Effector memory CD4-positive, alpha-beta T cell (primary cell): ENCODE data around the gene PCDHA1.

Experiments used
- DNase-seq, 3 donors: peaks; one replicate each; pipeline ENCODE4 v3.0.0-alpha.2; 2020
- H3K27ac ChIP-seq: 2 replicates; pipeline ENCODE4 v1.7.0; 2013; ENCODE audit warnings: mild to moderate bottlenecking, low read length, moderate library complexity; ENCODE audit not compliant: insufficient read depth, poor library complexity, severe bottlenecking
- H3K27me3 ChIP-seq: replicated peaks from 2 replicates; pipeline ENCODE4 v1.7.0; 2013; ENCODE audit warnings: mild to moderate bottlenecking, low read length; ENCODE audit not compliant: insufficient read depth, control insufficient read depth, poor library complexity, severe bottlenecking
- H3K36me3 ChIP-seq: 2 replicates; pipeline ENCODE4 v1.7.0; 2013; ENCODE audit warnings: mild to moderate bottlenecking, low read length, moderate library complexity; ENCODE audit not compliant: control insufficient read depth, insufficient read depth
- H3K4me1 ChIP-seq: 2 replicates; pipeline ENCODE4 v1.7.0; 2013; ENCODE audit warnings: low read length, mild to moderate bottlenecking; ENCODE audit not compliant: control insufficient read depth, insufficient read depth, poor library complexity, severe bottlenecking
- H3K4me3 ChIP-seq: 2 replicates; pipeline ENCODE4 v1.7.0; 2013; ENCODE audit warnings: low read length, low read depth, mild to moderate bottlenecking; ENCODE audit not compliant: insufficient read depth, poor library complexity, severe bottlenecking
- H3K9me3 ChIP-seq: 2 replicates; pipeline ENCODE4 v1.7.0; 2013; ENCODE audit warnings: mild to moderate bottlenecking, low read length, moderate library complexity; ENCODE audit not compliant: control insufficient read depth

PCDHA1 gene

DNA sequence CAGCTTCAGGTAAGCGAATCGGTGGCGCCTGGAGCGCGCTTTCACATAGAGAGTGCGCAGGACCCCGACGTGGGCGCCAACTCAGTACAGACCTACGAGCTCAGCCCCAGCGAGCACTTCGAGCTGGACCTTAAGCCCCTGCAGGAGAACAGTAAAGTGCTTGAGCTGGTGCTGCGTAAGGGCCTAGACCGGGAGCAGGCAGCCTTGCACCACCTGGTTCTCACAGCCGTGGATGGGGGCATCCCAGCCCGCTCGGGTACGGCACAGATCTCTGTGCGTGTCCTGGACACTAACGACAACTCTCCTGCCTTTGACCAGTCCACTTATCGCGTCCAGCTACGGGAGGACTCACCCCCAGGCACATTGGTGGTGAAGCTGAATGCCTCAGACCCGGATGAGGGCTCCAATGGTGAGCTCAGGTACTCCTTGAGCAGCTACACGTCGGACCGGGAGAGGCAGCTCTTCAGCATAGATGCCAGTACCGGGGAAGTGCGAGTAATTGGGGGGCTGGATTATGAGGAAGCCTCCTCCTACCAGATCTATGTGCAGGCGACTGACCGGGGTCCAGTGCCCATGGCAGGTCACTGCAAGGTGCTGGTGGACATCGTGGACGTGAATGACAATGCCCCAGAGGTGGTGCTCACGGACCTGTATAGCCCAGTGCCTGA is 181.4 kb downstream of the PCDHA1 start:
- no peaks in the 10 kb centered on the region for H3K9me3 ChIP-seq
- no peaks in the 10 kb centered on the region for H3K36me3 ChIP-seq
- no peak for DNase-seq
- H3K27ac ChIP-seq = no peak overlapping the region
- peaks cover 2% of the 10 kb centered on the region for H3K27me3 ChIP-seq
- H3K4me1 ChIP-seq = no peaks in the 10 kb centered on the region
- H3K4me3 ChIP-seq = no peak overlapping the region

DNA sequence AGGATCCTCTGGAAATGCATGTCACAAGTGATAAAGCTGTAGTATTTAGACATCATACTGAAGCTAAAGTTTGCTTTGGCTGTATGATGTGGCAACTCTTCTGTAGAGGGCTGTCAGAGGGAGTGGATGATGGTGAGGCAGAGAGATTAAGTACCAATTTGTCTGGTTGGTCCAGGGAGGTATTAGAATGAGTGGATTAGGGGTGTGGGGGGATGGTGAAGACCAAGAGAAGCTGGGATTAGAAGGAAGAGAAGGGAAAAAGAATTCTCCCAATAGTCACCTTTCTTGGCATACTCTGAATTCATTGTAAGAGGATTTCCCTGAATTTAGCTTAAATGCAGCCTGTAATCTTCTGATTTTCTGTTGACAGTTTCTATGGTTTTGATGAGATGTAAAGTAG is 183.9 kb downstream of the PCDHA1 start:
- H3K27me3 ChIP-seq = no peaks in the 10 kb centered on the region
- H3K9me3 ChIP-seq = no peaks in the 10 kb centered on the region
- no peak overlapping the region for H3K4me3 ChIP-seq
- no peaks in the 10 kb centered on the region for H3K36me3 ChIP-seq
- H3K27ac ChIP-seq = no peak overlapping the region
- DNase-seq = no peak
- no peaks in the 10 kb centered on the region for H3K4me1 ChIP-seq

DNA sequence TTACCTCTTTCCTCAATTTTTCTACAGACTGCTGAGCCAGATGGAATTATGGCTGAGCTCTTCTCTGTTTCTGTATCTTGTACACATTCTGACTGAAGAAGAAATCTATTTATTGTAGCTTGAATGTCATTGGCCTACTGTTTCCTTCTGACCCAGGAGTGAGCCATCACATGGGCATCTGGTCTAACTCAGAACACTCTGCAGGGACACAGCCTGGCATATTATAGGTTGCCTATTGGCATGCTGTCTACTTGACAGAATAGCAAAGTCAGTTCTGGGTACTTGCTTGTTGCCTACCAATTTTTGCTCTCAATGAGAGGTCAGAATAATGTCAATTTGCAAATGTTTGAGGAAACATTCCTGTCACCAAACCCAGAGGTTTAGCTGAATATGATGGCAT is 187.6 kb downstream of the PCDHA1 start:
- H3K4me1 ChIP-seq = no peaks in the 10 kb centered on the region
- H3K9me3 ChIP-seq = no peaks in the 10 kb centered on the region
- no peak overlapping the region for H3K27ac ChIP-seq
- no peaks in the 10 kb centered on the region for H3K27me3 ChIP-seq
- no peak overlapping the region for H3K4me3 ChIP-seq
- H3K36me3 ChIP-seq = no peaks in the 10 kb centered on the region
- no peak for DNase-seq

GRCh38 chr5:140977003-140977402 is 191.1 kb downstream of the PCDHA1 start:
- H3K4me3 ChIP-seq = no peak overlapping the region
- no peaks in the 10 kb centered on the region for H3K27me3 ChIP-seq
- no peaks in the 10 kb centered on the region for H3K4me1 ChIP-seq
- H3K9me3 ChIP-seq = no peaks in the 10 kb centered on the region
- H3K36me3 ChIP-seq = no peaks in the 10 kb centered on the region
- no peak for DNase-seq
- H3K27ac ChIP-seq = no peak overlapping the region

DNA sequence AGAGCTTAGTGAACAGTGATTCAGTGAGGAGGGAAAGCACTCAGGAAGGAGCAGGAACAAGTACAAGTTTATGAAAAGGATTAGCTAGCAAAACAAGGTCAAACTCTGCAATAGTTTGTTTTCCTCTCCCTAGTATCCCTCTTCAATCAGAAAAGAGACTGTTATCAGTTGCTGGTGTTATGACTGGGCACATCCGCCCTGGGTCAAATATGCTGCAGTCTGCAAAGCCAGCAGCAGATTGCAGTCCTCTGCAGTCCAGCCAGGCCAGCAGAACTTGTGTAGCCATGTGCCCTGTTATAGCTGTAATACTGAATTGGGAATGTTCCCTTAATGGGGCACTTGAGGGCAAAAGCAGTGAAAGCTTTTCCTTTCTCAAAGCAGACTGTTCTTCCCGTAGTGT is 192.3 kb downstream of the PCDHA1 start:
- Histone ChIP-seq H3K9me3 (no peaks in the 10 kb centered on the region), H3K4me1 (no peaks in the 10 kb centered on the region), H3K4me3 (no peak overlapping the region), H3K27me3 (no peaks in the 10 kb centered on the region), H3K36me3 (no peaks in the 10 kb centered on the region), H3K27ac (no peak overlapping the region)
- no peak for DNase-seq

GRCh38 chr5:140978983-140979382 is 193.0 kb downstream of the PCDHA1 start:
- Histone ChIP-seq H3K27ac (no peak overlapping the region), H3K36me3 (no peaks in the 10 kb centered on the region), H3K4me1 (no peaks in the 10 kb centered on the region), H3K27me3 (no peaks in the 10 kb centered on the region), H3K4me3 (no peak overlapping the region), H3K9me3 (no peaks in the 10 kb centered on the region)
- DNase-seq = no peak

DNA sequence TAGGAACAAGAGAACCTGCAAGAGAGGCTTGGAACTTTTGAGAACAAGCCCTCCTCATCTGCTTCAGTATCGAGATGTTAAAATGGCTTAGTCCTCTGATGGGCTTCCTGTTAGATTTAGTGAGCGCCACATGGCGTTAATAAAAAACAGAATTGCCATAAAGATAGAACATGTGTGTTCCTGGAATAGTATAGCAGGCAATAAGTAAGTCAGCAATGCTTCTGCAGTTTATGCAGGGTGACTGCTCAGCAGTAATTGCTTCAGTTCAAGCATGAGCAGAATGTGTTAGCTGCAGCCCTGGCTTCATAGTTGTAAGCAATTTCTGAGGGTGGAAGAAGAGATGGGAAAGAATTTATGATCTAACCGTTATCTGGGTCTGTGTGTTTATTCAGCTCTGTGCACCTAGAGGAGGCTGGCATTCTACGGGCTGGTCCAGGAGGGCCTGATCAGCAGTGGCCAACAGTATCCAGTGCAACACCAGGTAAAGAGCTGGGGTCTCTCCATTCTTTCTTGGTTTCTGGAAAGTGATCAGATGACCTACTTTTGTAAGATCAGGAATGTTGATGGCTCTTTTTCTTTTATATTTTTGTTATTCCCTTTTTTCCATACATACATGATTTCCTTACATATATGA is 196.3 kb downstream of the PCDHA1 start:
- Histone ChIP-seq H3K36me3 (no peaks in the 10 kb centered on the region), H3K4me3 (no peak overlapping the region), H3K9me3 (no peaks in the 10 kb centered on the region), H3K4me1 (no peaks in the 10 kb centered on the region), H3K27ac (no peak overlapping the region), H3K27me3 (peaks cover 6% of the 10 kb centered on the region)
- no peak for DNase-seq

GRCh38 chr5:140986117-140986521 is 200.2 kb downstream of the PCDHA1 start:
- Histone ChIP-seq H3K4me3 (no peak overlapping the region), H3K36me3 (no peaks in the 10 kb centered on the region), H3K27ac (no peak overlapping the region), H3K4me1 (no peaks in the 10 kb centered on the region), H3K9me3 (no peaks in the 10 kb centered on the region), H3K27me3 (peaks cover 6% of the 10 kb centered on the region)
- DNase-seq = no peak

GRCh38 chr5:140988100-140988499 is 202.2 kb downstream of the PCDHA1 start:
- H3K4me1 ChIP-seq = no peaks in the 10 kb centered on the region
- H3K27me3 ChIP-seq = peaks cover 6% of the 10 kb centered on the region
- H3K36me3 ChIP-seq = no peaks in the 10 kb centered on the region
- no peak for DNase-seq
- H3K9me3 ChIP-seq = no peaks in the 10 kb centered on the region
- no peak overlapping the region for H3K4me3 ChIP-seq
- no peak overlapping the region for H3K27ac ChIP-seq

DNA sequence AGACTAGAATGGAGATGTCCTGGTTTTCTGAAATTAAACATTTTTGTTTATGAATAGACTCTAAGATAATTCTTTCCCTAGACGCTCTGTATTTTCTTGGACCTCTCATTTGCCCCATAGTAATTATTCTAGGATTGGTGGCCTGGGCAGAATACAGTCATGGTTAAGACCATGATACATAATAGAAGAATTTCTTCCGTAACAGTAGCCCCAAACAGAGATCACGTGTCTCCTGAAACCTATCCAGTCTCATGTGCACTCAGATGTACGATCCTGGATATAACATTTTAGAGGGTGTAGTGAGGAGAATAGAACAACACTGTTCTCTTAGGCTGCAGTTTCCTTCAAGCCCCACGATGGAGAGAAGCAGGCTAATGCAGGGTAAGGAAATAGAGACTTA is 202.7 kb downstream of the PCDHA1 start:
- DNase-seq = no peak
- Histone ChIP-seq H3K4me1 (no peaks in the 10 kb centered on the region), H3K27me3 (peaks cover 6% of the 10 kb centered on the region), H3K9me3 (no peaks in the 10 kb centered on the region), H3K36me3 (no peaks in the 10 kb centered on the region), H3K27ac (no peak overlapping the region), H3K4me3 (no peak overlapping the region)
